K562 (cell line): ENCODE measurements around the gene P2RY6.

Source experiments
- MEF2A ChIP-seq: IDR thresholded peaks from 2 replicates; pipeline ENCODE4 v1.6.1; 2011; ENCODE audit warnings: low read depth, mild to moderate bottlenecking, low read length, moderate library complexity; ENCODE audit not compliant: control insufficient read depth
- MTA1 ChIP-seq: fragments of 450-650 bp; IDR thresholded peaks from 2 replicates; pipeline ENCODE4 v1.6.1; 2017; ENCODE audit warnings: borderline replicate concordance
- MTA2 ChIP-seq: fragments of 450-650 bp; IDR thresholded peaks from 2 replicates; pipeline ENCODE4 v1.6.1; 2016; ENCODE audit warnings: low read depth
- MYC ChIP-seq, 2 experiments: fragments of 250-450 bp in 1 of 2; sonication (Bioruptor Pico) in 1 of 2; IDR thresholded peaks; 2 replicates each; pipeline versions ENCODE4 v1.5.1 to v1.6.1; 2012 to 2021; ENCODE audit warnings: low read depth in 2 of 2, borderline replicate concordance in 1 of 2, improper control_type of control experiment in 1 of 2, low read length in 1 of 2, mild to moderate bottlenecking in 1 of 2, moderate library complexity in 1 of 2
- POLR2A ChIP-seq: fragments of 450-650 bp; conservative IDR thresholded peaks from 2 replicates; pipeline ENCODE4 v1.6.1; 2016
- ZBTB1 ChIP-seq: sonication (generic); formaldehyde crosslinking; IDR thresholded peaks from 2 replicates; pipeline ENCODE4 v1.8.1; 2023; ENCODE audit warnings: missing genetic modification reagents, low read depth, mild to moderate bottlenecking, borderline replicate concordance
- ZNF12 ChIP-seq: sonication (generic); formaldehyde crosslinking; IDR thresholded peaks from 2 replicates; pipeline ENCODE4 v1.4.0; 2020; ENCODE audit warnings: mild to moderate bottlenecking, missing genetic modification reagents
- ZNF274 ChIP-seq: IDR thresholded peaks from 2 replicates; pipeline ENCODE4 v1.6.1; 2011; ENCODE audit warnings: low read depth, mild to moderate bottlenecking, low read length, moderate library complexity, borderline replicate concordance
- TF ChIP-seq, protein P1 (sequence below), 3 experiments: IDR thresholded peaks in 2 of 3; conservative IDR thresholded peaks in 1 of 3; 2 replicates each; pipeline ENCODE4 v1.5.1; 2011 to 2012; ENCODE audit warnings: low read length in 3 of 3, mild to moderate bottlenecking in 3 of 3, control low read depth in 2 of 3, improper control_type of control experiment in 1 of 3, inconsistent platforms in 1 of 3, low read depth in 1 of 3, mixed read lengths in 1 of 3, moderate library complexity in 1 of 3; ENCODE audit not compliant: insufficient read depth in 2 of 3
- TF ChIP-seq, protein P2 (sequence below): fragments of 450-650 bp; formaldehyde crosslinking; IDR thresholded peaks from 2 replicates; pipeline ENCODE4 v1.4.0; 2022; ENCODE audit warnings: missing genetic modification characterization
- TF ChIP-seq, protein P3 (sequence below): fragments of 250-450 bp; sonication (Bioruptor Pico); IDR thresholded peaks from 2 replicates; pipeline ENCODE4 v1.5.0; 2021; ENCODE audit warnings: mild to moderate bottlenecking, borderline replicate concordance
- TF ChIP-seq, protein P4 (sequence below): sonication (generic); formaldehyde crosslinking; IDR thresholded peaks from 2 replicates; pipeline ENCODE4 v1.8.1; 2023; ENCODE audit warnings: mild to moderate bottlenecking, missing genetic modification reagents
- TF ChIP-seq, protein P5 (sequence below): fragments of 250-450 bp; sonication (Bioruptor Pico); IDR thresholded peaks from 2 replicates; pipeline ENCODE4 v1.8.0; 2022; ENCODE audit warnings: moderate library complexity, mild to moderate bottlenecking, inconsistent platforms

DNA sequence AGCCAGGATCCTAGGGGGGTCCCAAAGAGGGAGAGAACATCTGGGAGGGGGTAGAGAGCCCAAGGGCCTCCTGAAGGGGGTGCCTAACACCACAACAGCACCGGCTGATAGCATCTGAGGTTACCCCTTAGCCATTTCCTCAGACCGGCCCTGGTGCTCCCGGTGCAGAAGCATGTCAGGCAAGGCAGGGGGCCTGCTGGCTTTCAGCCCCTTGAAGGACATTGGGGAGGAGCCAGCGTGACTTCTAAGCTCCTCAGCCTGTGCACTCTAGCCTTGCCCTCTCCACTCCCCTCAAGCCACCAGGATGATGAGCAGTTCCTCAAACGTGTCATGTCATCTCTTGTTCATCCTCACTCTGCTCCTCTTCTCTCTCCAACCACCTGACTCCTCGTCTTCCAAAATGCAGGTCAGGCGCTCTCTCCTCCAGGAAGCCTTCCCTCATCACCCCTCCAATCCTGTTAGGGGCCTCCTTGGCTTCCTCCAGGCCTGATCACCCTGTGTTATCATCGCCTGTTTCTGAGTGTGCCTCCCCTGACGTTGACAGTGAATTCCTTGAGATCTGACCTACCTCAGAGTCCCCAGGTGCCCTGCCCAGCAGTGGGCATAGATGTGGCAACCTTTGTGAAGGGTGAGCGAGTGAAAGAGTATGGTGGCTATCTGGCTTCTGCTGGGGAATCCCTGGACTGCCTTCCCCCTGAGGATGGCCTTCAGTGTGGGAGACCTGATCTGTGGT is 48.0 kb upstream of the P2RY6 start:
- TF ChIP-seq POLR2A (no peak), ZNF274 (no peak), MEF2A (no peak), MTA1 (no peak), MTA2 (no peak), ZBTB1 (CRISPR knock-in tag) (no peak), MYC (IDR thresholded peaks at IDR 0.05; ENCODE audit: low read depth, low read length) (no peak), MYC (CRISPR knock-in tag; IDR thresholded peaks at IDR 0.05; ENCODE audit: borderline replicate concordance, low read depth) (no peak), ZNF12 (CRISPR knock-in tag) (no peak)
- TF ChIP-seq, protein P1, sequence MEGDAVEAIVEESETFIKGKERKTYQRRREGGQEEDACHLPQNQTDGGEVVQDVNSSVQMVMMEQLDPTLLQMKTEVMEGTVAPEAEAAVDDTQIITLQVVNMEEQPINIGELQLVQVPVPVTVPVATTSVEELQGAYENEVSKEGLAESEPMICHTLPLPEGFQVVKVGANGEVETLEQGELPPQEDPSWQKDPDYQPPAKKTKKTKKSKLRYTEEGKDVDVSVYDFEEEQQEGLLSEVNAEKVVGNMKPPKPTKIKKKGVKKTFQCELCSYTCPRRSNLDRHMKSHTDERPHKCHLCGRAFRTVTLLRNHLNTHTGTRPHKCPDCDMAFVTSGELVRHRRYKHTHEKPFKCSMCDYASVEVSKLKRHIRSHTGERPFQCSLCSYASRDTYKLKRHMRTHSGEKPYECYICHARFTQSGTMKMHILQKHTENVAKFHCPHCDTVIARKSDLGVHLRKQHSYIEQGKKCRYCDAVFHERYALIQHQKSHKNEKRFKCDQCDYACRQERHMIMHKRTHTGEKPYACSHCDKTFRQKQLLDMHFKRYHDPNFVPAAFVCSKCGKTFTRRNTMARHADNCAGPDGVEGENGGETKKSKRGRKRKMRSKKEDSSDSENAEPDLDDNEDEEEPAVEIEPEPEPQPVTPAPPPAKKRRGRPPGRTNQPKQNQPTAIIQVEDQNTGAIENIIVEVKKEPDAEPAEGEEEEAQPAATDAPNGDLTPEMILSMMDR (IDR thresholded peaks at IDR 0.05 in 2 of 3, conservative IDR thresholded peaks at IDR 0.05 in 1 of 3; ENCODE audit: insufficient read depth in 2 of 3, low read depth in 1 of 3, low read length in 3 of 3): no peak
- TF ChIP-seq, protein P2, sequence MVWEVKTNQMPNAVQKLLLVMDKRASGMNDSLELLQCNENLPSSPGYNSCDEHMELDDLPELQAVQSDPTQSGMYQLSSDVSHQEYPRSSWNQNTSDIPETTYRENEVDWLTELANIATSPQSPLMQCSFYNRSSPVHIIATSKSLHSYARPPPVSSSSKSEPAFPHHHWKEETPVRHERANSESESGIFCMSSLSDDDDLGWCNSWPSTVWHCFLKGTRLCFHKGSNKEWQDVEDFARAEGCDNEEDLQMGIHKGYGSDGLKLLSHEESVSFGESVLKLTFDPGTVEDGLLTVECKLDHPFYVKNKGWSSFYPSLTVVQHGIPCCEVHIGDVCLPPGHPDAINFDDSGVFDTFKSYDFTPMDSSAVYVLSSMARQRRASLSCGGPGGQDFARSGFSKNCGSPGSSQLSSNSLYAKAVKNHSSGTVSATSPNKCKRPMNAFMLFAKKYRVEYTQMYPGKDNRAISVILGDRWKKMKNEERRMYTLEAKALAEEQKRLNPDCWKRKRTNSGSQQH (CRISPR knock-in tag): no peak
- TF ChIP-seq, protein P3, sequence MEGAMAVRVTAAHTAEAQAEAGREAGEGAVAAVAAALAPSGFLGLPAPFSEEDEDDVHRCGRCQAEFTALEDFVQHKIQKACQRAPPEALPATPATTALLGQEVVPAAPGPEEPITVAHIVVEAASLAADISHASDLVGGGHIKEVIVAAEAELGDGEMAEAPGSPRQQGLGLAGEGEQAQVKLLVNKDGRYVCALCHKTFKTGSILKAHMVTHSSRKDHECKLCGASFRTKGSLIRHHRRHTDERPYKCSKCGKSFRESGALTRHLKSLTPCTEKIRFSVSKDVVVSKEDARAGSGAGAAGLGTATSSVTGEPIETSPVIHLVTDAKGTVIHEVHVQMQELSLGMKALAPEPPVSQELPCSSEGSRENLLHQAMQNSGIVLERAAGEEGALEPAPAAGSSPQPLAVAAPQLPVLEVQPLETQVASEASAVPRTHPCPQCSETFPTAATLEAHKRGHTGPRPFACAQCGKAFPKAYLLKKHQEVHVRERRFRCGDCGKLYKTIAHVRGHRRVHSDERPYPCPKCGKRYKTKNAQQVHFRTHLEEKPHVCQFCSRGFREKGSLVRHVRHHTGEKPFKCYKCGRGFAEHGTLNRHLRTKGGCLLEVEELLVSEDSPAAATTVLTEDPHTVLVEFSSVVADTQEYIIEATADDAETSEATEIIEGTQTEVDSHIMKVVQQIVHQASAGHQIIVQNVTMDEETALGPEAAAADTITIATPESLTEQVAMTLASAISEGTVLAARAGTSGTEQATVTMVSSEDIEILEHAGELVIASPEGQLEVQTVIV: no peak
- TF ChIP-seq, protein P4, sequence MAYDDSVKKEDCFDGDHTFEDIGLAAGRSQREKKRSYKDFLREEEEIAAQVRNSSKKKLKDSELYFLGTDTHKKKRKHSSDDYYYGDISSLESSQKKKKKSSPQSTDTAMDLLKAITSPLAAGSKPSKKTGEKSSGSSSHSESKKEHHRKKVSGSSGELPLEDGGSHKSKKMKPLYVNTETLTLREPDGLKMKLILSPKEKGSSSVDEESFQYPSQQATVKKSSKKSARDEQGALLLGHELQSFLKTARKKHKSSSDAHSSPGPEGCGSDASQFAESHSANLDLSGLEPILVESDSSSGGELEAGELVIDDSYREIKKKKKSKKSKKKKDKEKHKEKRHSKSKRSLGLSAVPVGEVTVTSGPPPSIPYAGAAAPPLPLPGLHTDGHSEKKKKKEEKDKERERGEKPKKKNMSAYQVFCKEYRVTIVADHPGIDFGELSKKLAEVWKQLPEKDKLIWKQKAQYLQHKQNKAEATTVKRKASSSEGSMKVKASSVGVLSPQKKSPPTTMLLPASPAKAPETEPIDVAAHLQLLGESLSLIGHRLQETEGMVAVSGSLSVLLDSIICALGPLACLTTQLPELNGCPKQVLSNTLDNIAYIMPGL (CRISPR knock-in tag): no peak
- TF ChIP-seq, protein P5, sequence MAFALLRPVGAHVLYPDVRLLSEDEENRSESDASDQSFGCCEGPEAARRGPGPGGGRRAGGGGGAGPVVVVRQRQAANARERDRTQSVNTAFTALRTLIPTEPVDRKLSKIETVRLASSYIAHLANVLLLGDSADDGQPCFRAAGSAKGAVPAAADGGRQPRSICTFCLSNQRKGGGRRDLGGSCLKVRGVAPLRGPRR (CRISPR knock-in tag): no peak
